GM19351 (cell line): ENCODE measurements around the gene THUMPD2.
"Not testable (repeated sequence)": the region's sequence is repeated elsewhere in the genome, so short reads cannot be mapped to it uniquely, and the experiment has no call there.

Experiments used
- ATAC-seq: cut with Tn5 transposase; IDR thresholded peaks from one replicate; pipeline ENCODE4 v1.9.1; 2021; ENCODE audit warnings: mild to moderate bottlenecking, moderate library complexity; ENCODE audit not compliant: unreplicated experiment

Gene THUMPD2

DNA sequence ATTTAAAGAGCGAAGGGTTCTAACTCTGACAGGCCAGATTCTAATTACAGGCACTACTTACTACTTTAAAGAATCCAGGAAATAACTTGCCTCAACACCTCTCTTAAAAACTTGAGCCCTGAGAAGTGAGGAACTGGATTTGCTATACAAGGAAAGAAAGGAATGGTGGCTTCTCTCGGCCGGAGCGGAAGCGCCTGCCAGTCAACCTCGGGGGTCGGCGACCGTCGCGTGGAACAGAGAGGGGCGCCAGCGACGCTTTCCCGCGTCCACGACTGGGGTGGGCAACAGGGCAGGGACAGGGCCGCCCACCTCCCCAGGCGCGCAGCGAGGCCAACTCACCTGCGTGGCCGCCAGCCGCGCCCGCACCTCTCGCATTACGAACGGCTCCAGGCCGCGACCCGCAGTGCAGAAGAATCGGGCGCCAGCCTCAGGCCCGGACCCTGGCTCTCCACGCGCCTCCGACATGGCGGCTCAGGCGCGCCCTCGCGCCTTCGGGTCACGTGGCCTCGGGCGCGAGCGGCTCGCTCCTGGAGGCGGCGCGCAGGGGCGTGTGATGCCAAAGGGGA, at the start of gene THUMPD2:
TSS of gene THUMPD2 (minus strand) at position 484 of the 566 bp plus-strand sequence. CDS start at position 465, 19 bp downstream.
- peak; percentile 81 for ATAC-seq

DNA sequence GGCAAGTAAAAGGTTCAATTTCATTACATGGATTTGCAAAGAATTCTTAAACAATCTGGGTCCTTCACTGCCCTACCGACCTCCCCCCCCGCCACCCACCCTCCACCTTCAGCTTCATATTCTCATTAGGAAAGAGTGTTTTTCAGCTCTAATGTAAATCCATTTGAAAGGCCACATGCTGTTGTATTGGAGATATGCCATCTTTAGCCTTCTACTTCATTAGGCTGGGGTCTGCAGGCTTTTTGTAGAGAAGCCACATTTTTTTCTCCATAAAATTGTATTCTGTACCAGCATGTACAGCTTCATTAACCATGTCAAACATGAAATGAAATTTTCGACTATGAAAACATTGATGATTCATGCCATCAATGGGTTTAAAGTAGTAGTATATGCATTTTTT, 42.8 kb upstream of the THUMPD2 start:
- ATAC-seq: no peak

- ATAC-seq: no peak
These were observed 37.8 kb upstream of the THUMPD2 start for GRCh38 chr2:39816845-39817244.

- no peak for ATAC-seq
These were observed 37.4 kb upstream of the THUMPD2 start for GRCh38 chr2:39816428-39816827.

DNA sequence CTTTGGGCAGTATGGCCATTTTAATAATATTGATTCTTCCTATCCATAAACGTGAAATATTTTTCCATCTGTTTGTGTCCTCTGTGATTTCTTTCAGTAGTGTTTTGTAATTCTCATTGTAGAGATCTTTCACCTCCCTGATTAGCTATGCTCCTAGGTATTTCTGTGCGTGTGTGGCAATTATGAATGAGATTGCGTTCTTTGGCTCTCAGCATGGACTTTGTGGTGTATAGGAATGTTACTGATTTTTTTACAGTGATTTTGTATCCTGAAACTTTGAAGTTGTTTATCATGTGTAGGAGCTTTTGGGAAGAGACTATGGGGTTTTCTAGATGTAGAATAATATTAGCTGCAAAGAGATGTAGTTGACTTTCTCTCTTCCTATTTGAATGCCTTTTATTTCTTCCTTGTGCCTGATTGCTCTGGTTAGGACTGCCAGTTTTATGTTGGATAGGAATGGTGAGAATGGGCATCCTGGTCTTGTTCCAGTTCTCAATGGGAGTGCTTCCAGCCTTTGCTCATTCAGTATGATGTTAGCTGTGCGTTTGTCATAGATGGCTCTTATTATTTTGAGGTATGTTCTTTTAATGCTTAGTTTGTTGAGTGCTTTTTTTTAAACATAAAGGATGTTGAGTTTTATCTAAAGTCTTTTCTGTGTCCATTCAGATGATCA, 27.0 kb upstream of the THUMPD2 start:
- no peak for ATAC-seq

- no peak for ATAC-seq
These were observed 24.8 kb upstream of the THUMPD2 start for GRCh38 chr2:39803839-39804238.

- ATAC-seq: no peak
These were observed 21.7 kb upstream of the THUMPD2 start for GRCh38 chr2:39800752-39801151.

DNA sequence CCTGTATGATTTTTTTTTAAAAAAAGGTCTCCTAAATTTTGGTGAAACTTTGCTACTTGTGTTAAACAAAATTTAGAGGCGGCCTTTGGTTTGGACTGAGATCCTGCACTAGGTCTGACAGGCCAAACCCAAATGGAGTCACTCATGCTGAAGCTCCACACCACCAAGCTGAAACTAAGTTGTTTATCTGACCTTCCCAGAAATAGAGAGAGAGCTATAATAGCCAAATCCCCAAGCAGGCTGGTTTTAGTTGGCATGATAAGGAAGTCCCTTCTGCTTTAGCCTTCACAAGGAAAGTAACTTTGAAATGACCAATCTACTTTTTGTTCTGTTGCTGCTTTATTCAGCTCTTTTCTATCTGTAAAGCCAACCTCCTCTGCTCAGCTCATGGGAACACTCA, 17.1 kb upstream of the THUMPD2 start:
- ATAC-seq: no peak

- ATAC-seq: not testable (repeated sequence)
These were observed 11.3 kb upstream of the THUMPD2 start for GRCh38 chr2:39790216-39790818.

DNA sequence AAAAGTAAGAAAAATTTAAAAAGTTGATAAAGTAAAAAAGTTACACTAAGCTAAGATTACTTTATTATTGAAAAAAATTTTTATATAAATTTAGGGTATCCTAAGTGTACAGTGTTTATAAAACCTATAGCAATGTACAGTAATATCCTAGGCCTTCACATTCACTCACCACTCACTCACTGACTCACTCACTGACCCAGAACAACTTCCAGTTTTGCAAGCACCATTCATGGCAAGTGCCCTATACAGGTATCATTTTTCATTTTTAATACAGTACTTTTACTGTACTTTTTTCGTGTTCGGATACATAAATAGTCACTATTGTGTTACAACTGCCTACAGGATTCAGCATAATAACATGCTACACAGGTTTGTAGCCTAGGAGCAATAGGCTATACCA, 8.9 kb upstream of the THUMPD2 start:
- no peak for ATAC-seq

DNA sequence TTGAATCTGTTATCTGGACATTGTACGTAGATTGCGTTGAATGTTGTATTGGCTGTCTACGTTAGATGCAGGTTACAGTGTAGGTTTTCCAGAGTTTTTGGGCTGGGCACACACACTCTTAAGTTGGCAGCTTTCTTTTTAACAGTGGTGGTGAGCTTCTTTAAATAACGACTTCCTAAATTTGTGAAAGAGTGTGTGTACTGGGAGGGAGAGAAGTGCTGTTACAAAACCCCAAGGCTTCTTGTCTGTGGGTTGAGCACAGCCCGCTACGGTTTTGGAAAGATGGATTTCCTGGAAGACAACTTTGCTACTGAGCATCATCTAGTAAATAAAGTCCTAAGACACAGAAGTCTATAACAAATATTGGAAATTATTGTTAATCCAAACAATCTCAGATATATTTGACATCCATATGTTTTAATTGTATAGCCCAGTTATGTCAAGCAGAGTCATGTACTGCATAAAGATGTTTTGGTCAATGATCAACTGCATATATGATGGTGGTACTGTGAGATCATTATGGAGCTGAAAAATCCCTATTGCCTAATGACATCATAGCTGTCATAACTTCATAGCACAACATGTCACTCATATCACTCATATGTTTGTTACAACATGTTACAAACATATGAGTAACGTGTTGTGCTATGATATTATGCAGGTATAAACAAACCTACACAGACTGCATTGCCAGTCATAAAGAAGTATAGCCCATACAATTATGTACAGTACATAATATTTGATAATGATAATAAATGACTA, 7.9 kb upstream of the THUMPD2 start:
- no peak for ATAC-seq

DNA sequence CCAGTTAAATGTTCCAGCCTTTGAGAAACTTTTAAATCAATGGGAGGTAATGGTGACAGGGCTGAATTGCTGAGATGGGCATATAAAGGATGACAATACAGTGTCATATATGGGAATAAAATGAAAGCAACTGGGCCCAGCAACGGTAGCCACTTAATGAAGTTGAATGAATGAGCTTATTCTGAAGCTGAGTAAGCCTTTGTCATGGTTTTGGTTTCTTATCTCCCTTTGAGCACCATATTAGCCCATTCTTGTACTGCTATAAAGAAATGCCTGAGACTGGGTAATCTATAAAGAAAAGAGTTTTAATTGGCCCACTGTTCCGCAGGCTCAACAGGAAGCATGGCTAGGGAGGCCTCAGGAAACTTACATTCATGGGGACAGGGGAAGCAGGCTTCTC, 3.5 kb upstream of the THUMPD2 start:
- no peak for ATAC-seq

- no peak for ATAC-seq
These were observed 2.6 kb upstream of the THUMPD2 start for GRCh38 chr2:39781697-39782096.

DNA sequence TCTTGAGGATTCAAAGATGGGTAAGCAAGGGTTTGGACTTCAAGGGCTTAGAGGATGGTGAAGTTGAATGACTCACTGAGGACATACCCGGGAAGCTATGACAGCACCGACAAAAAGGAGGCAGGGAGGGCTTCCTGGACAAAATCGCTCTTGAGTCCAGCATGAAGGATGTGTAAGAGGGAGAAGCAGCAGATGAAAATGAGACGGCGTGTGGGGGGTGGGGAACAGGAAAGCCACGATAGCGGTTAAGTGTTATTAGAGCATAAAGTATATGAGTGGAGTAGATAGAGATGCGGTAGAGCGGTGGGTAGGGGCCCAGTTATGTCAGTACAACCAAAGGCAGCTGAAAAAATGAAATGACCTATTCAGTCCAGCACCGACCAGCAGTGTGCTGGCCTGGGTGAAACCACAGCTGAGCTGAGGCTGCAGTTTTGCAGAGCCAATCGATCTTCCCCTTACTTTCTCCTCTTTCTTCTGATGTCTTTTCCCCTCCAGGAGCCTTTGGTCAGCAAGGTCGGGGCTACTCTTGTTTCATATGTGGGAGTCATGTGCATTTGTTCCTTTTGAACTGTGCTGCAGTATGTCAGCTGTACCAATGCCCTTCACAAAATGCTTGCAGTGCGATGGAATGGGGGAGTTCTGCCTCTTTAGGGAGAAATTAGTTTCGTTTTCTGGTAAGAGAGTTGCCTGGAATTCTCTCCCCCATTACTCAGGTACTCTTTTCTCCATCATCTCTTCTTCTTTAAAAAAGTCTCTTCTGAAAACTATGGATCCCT, 2.0 kb upstream of the THUMPD2 start:
- ATAC-seq: no peak

GRCh38 chr2:39779927-39780326, 869 bp upstream of the THUMPD2 start:
- no peak for ATAC-seq

- peak; percentile 4 for ATAC-seq
These were observed 338 bp upstream of the THUMPD2 start for GRCh38 chr2:39779341-39779851.

GRCh38 chr2:39778233-39778632, 825 bp downstream of the THUMPD2 start:
- ATAC-seq: peak; percentile 3

GRCh38 chr2:39772812-39773152, 6.3 kb downstream of the THUMPD2 start:
- no peak for ATAC-seq

- no peak for ATAC-seq
These were observed 6.8 kb downstream of the THUMPD2 start for GRCh38 chr2:39772086-39772811.

- ATAC-seq: no peak
These were observed 16.6 kb downstream of the THUMPD2 start for GRCh38 chr2:39762448-39762847.
